Ramos (cell line): Measurements from ENCODE around the gene CEBPA.

Source experiments
- in situ Hi-C: fragments of 300-500 bp; cut with MboI; formaldehyde crosslinking; loops from one replicate; pipeline ENCODE4 v1.14.3; 2022; ENCODE audit warnings: low sequenced_read_pairs; ENCODE audit not compliant: unreplicated experiment

The CEBPA gene

GRCh38 chr19:33302175-33302973 lies at the start of gene CEBPA:
TSS of gene CEBPA (minus strand) at chr19:33302534. CDS start at chr19:33302414, 120 bp downstream.
- in situ Hi-C loops, result no loop called here

DNA sequence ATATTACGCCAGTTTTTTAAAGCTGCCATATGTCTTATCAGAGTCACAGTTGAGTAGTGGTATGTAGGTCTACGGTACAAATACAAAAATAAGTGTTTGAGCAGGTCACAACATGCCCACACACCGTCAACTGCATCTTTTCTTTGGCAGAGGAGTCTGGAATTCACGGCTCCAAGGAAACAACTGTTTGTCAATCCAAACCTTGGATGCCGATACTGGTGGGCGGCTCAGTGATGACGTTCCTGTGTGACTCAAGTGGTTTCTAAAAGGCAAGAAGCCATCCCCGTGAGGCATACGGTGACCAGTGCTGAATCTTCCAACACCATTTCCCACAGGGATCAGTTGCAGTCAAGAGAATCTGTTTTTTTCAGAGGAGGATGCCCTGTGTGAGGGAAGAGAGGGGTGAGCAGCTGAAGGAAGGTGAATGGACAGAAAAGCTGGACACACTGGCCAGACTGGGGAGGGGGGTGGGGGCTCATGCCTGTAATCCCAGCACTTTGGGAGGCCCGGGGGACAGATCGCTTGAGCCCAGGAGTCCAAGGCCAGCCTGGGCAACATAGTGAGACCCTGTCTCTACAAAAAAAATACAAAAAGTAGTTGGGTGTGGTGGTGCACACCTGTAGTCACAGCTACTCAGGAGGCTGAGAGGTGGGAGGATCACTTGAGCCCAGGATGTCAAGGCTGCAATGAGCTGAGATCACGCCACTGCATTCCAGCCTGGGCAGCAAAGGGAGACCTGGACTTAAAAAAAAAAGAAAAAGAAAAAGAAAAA lies 48.4 kb upstream of the CEBPA start:
- in situ Hi-C loops, result no loop called here

DNA sequence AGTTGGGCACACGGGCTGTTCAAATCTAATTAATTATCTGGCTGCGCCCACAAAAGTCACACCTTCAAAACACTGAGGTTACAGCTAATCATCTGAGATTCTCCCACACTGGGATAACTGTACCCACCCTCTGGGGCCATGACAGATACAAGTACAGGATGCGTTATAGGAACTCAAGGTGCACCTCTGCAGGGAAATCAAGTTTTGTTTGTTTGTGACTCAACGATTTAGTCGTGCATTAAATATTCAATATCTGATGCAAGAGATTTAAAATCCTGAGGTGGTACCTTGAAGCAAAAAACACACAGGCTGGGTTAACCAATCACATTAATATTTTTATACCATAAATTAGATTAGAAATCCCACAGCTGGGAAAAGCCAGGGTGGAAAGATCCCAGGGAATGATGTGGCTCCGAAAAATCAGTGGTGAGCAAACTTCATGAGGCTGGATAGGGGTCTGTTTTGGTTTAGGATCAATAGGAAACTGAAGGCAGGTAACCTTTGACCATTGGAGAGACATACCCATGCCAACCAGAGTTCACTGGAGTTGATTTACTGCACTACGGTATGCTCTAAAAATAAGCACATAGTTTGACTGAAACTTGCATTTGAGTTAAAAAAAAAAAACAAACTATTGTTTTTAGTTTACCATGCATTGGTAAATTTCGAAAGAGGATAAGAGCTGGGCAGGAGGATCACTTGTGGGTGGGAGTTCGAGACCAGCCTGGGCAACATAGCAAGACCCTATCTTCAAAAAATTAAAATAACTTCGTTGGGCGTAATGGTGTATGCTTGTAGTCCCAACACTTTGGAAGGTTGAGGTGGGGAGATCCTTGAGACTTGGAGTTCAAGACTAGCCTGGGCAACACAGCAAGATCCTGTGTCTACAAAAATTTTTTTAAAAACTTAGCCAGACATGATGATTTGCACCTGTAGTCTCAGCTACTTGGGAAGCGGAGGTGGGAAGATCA lies 47.3 kb upstream of the CEBPA start:
- in situ Hi-C loops, result no loop called here

DNA sequence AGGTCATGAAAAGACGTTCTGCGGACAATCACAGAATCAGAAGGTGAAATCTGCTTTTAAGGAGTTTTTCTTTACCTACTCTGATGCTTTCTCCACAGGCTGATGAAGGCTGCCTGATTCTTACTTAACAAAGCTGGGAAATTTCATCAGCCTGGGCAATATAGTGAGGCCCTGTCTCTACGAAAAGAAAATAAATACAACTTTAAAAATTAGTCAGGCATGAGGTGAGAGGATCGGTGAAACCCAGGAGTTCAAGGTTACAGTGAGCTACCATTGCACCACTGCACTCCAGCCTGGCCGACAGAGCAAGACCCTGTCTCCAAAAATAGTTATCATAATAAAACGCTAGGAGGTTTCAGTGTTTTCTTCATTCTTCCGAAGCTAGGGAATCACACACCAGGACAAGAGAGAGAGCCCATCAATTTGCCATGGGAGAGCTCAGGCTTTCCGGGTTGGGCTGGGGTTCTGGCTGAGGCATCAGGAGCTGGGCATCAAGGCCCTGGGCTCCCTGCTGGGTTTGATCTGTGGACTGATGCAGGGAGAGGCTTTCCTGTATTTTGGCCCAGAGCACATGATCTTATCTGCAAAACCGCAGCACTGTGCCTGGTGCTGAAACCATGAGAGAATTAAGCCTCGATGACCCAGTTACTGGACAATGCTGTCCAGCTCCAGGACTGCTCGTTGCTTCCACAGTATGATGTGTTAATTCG lies 46.1 kb upstream of the CEBPA start:
- in situ Hi-C loops, result no loop called here

DNA sequence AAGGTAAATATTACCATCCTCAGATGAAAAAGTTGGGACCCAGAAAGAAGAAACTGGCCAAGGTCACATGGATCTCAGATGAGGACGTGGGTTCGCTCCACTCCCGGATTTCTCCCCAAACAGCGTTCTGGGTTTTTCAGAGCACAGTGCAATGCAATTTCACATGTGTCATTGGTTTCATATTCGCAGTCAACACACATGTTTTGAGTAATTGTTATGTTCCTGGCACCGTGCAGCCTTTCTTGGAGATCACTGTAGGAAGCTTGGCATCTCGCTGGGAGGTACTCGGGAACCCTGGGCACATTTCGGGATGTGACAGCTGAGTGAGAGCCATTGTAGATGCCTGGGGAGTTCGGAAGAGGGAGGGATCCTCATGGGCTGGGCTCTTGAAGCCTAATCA lies 45.0 kb upstream of the CEBPA start:
- in situ Hi-C loops, result no loop called here

DNA sequence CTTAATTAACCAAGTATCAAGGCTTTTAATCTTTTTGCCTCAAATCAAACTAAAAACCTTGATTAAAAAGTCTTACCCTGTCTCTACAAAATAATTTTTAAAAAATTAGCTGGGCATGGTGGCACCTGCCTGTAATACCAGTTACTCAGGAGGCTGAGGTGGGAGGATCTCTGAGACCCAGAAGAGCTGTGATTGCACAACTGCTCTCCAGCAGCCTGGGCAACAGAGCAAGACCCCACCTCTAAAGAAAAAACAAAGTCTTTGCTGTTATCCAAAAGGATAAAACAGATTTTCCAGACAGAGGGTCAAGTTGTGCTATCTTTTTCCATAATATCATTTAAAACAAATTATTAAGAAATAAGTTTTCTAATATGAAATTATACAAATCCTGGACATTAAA lies 44.3 kb upstream of the CEBPA start:
- in situ Hi-C loops, result no loop called here

DNA sequence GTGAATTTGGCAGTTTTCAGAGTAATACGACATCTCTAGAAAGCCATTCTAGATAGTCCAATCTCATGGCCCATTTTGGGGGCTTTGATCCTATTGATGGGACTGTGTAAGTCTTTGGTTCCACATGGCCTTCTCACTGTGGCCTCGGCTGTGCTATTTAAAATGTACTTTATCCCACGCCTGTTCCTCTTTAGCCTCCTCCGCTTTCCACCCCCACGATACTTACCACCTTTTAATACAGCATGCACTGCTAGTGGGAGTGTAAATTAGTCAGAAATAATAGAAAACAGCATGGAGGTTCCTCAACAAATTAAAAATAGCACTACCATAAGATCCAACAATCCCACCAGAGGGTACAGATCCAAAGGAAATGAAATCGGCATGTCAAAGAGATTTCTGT lies 42.8 kb upstream of the CEBPA start:
- in situ Hi-C loops, result no loop called here

DNA sequence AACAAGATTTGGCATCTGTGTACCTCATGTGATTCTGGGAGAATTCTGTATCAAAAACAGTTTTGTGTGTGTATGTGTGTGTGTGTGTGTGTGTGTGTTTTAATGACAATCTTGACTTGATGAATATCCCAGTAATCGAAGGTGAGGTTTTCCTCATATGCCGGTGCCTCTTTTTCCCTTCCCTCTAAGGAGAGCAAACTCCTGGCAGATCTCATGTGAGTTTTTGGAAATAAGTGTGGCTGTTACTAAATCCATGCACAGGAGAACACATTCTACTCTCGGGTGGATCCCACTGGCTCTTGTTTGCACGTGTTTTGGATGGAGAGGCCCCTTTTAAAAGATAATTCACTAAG lies 42.2 kb upstream of the CEBPA start:
- in situ Hi-C loops, result no loop called here

DNA sequence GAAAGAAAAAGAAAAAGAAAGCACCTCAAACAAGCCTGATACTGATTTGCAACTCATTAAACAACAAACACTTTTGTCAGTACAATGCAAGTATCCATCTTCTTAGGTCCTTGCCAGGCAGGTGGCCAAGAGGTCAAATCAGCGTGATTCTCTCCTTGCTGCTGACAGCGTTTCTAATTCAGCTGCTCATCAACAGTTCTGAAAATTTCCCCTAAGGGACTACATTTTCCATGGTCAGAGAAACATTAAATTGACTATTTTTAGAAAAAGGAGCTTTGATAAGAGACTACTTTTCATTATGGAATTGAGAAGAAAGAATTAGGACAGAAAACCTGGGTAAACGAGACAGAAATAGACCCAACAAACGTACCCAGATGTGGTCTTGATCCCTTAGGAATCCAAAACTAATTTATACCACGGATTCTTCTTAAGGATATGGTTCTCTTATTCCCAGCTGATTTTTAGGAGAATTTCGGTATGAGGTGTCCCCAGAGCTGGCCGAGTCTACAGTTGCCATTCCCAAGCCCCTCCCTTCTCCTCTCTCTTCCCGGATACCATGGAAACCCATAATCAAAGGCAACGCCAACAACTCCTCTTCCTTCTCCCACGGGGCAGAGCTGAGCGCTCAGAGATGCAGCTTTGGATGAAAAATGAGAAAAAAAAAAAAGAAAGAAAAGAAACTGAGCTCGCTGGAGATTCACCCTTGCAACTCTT lies 41.7 kb upstream of the CEBPA start:
- in situ Hi-C loops, result no loop called here

GRCh38 chr19:33343301-33343700 lies 41.0 kb upstream of the CEBPA start:
- in situ Hi-C loops, result no loop called here

- in situ Hi-C loops, result no loop called here
Measured at GRCh38 chr19:33340991-33341390, 38.7 kb upstream of the CEBPA start.

GRCh38 chr19:33339016-33339984 lies 37.0 kb upstream of the CEBPA start:
- in situ Hi-C loops, result no loop called here

GRCh38 chr19:33335446-33335845 lies 33.1 kb upstream of the CEBPA start:
- in situ Hi-C loops, result no loop called here

DNA sequence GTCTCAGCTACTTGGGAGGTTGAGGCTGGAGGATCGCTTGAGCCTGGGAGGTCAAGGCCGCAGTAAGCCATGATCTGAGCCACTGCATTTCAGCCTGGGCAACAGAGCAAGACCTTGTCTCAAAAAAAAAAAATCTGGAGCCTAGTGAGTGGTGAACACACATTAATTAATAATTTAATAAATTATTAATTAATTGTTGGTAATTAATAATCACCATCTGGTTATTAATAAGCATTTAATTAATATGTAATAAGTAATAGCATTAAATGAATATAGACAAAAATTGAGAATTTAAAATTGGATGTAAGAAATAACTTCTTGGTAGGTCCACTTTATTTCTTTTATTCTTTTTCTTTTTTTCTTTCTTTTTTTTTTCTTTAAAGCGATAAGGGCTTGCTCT lies 31.9 kb upstream of the CEBPA start:
- in situ Hi-C loops, result no loop called here

DNA sequence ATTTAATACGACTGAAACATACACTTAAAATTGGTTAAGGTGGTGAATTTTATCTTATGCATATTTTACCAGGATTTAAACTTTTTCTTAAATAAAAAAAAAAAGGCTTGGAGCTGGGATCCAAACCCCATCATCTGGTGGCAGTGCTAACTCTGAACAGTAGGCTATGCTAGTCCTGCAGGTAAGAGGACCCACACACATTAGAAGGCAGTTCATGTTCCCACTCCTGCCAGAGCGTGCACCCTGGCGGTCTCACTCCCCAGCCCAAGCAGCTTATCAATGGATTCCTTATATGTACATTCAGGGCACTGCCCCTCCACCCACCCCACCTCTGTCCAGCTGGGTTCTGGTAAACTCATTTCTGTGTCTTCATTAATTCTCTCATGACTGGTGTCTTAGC lies 31.3 kb upstream of the CEBPA start:
- in situ Hi-C loops, result no loop called here

GRCh38 chr19:33333151-33333550 lies 30.8 kb upstream of the CEBPA start:
- in situ Hi-C loops, result no loop called here

GRCh38 chr19:33332248-33332647 lies 29.9 kb upstream of the CEBPA start:
- in situ Hi-C loops, result no loop called here

DNA sequence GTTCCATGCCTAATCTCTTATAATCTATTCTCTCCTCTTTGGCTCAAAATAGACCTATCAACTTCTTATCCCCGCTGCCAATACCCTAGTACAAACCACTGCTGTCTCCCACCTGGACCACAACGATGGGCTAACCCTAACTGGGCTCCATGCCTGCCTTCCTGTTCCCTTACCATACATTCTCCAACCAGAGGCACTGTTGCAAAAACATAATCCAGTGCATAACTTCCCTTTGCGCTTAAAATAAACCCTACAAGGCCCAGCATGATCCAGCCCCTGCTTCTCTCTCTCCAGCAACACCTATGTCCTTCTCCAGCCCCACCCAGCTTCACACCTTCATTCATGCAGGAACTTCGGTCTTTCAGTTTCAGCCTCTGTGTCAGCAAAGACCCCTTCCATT lies 27.4 kb upstream of the CEBPA start:
- in situ Hi-C loops, result no loop called here
